Measurements from ENCODE around the gene FAM98B.

DNA sequence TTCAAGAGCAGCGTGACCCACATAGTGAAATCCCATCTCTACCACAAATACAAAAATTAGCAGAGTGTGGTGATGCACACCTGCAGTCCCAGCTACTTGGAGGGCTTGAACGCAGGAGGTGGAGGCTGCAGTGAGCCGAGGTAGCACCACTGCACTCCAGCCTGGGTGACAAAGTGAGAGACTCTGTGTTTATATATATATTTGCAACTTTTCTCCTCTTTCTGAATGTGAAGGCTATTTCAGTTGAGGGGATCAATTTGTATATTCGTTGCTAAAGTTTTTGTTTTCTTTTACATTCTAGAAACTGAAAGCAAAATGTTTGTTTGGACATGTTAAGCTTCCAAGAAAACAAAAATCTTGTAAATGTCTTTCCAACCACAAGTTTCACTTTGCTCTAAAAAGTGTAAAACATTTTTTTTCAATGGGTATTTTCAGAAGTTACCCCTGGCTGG is 29.8 kb upstream of the FAM98B start:
- TF ChIP-seq ZNF274 (IDR thresholded peaks at IDR 0.05; ENCODE audit: low read depth, low read length) (no peak), YY1 (IDR thresholded peaks at IDR 0.05; ENCODE audit: insufficient read depth, insufficient read length) (no peak), SUZ12 (IDR thresholded peaks at IDR 0.05; ENCODE audit: extremely low read depth, insufficient read depth, insufficient read length) (no peak)
